ENCODE data around the gene TMEM163. TPM values are rescaled to one million over a fixed set of nuclear protein-coding genes. Genes with fewer than 3 reads are reported as not detected.

The TMEM163 gene
- total RNA-seq, 6 experiments from 2014 or later, result 0.06 to 0.20 (median 0.07) TPM; not detected in 3

- no peak for DNase-seq
- 60% methylated on average over 4 of the region's 4 CpGs for WGBS (ENCODE audit: insufficient coverage, low coverage, low lambda C conversion rate, missing lambda C conversion rate)
- ATAC-seq, result no peak
- Histone ChIP-seq H3K4me3 (no peak overlapping the region), H3K27me3 (peaks cover 0 to 12% of the 10 kb centered on the region in 2 donors), H3K4me1 (peaks cover 0 to 10% (median 0%) of the 10 kb centered on the region in 4 donors), H3K9me3 (no peaks in the 10 kb centered on the region), H3K36me3 (no peaks in the 10 kb centered on the region), H3K27ac (no peak overlapping the region)
- intact Hi-C loops (cut with DNase I), result no loop called here
- TF ChIP-seq CTCF (IDR thresholded peaks at IDR 0.05), result no peak
- TF ChIP-seq POLR2A (IDR thresholded peaks at IDR 0.05), result no peak
Observed at GRCh38 chr2:134721596-134721995, 2.8 kb upstream of the TMEM163 start.

GRCh38 chr2:134718023-134718816 lies 580 bp downstream of the TMEM163 start:
- peak; percentile 31 to 56 (median 51) for ATAC-seq
- H3K36me3 ChIP-seq, result no peaks in the 10 kb centered on the region
- no CpG with 5 or more reads among the region's 91 CpGs for WGBS (ENCODE audit: insufficient coverage, low coverage, low lambda C conversion rate, missing lambda C conversion rate)
- H3K9me3 ChIP-seq, result no peaks in the 10 kb centered on the region
- peaks cover 0 to 10% (median 0%) of the 10 kb centered on the region in 4 donors for H3K4me1 ChIP-seq
- intact Hi-C loops (cut with DNase I), result no loop called here
- TF ChIP-seq CTCF (IDR thresholded peaks at IDR 0.05) (no peak), POLR2A (IDR thresholded peaks at IDR 0.05) (no peak)
- peak overlapping the region; percentile 16 to 45 (median 23) for H3K4me3 ChIP-seq
- H3K27me3 ChIP-seq, result peaks cover 0 to 12% of the 10 kb centered on the region in 2 donors
- H3K27ac ChIP-seq, result no peak overlapping the region
- DNase-seq, result peak in 1 of 3 donors; percentile 41

GRCh38 chr2:134717286-134718022 lies 1.3 kb downstream of the TMEM163 start:
- H3K4me3 ChIP-seq, result peak overlapping the region in 1 of 3 donors; percentile 45
- intact Hi-C loops (cut with DNase I), result no loop called here
- ATAC-seq, result no peak

More at GRCh38 chr2:134717286-134718022, 1.3 kb downstream of the TMEM163 start:
- TF ChIP-seq POLR2A (IDR thresholded peaks at IDR 0.05), result no peak
- TF ChIP-seq CTCF (IDR thresholded peaks at IDR 0.05), result no peak
- H3K36me3 ChIP-seq, result no peaks in the 10 kb centered on the region
- peaks cover 0 to 12% of the 10 kb centered on the region in 2 donors for H3K27me3 ChIP-seq
- 22% methylated on average over 22 of the region's 24 CpGs for WGBS (ENCODE audit: insufficient coverage, low coverage, low lambda C conversion rate, missing lambda C conversion rate)
- peaks cover 0 to 10% (median 0%) of the 10 kb centered on the region in 4 donors for H3K4me1 ChIP-seq
- H3K9me3 ChIP-seq, result no peaks in the 10 kb centered on the region
- H3K27ac ChIP-seq, result no peak overlapping the region
- no peak for DNase-seq
